Neutrophil (primary cell): Measurements from ENCODE around the gene DGLUCY.
"Not testable (repeated sequence)": the region's sequence is repeated elsewhere in the genome, so short reads cannot be mapped to it uniquely, and the experiment has no call there.

Experiments used
- H3K27ac ChIP-seq: fragments of 200-600 bp; sonication (generic); 2 replicates; pipeline ENCODE4 v1.5.1; 2016; ENCODE audit warnings: mild to moderate bottlenecking, moderate library complexity
- H3K27me3 ChIP-seq: fragments of 200-600 bp; sonication (generic); 2 replicates; pipeline ENCODE4 v1.6.0; 2016; ENCODE audit warnings: mild to moderate bottlenecking
- H3K36me3 ChIP-seq: fragments of 200-600 bp; sonication (generic); 2 replicates; pipeline ENCODE4 v1.5.1; 2017
- H3K4me1 ChIP-seq, 2 experiments: fragments of 200-600 bp in 1 of 2; sonication (generic) in 1 of 2; 1 replicate in 1 of 2; 2 replicates in 1 of 2; pipeline versions ENCODE4 v1.5.1 to v1.6.1; 2013 to 2016; ENCODE audit warnings: low read depth in 1 of 2, low read length in 1 of 2, mild to moderate bottlenecking in 1 of 2, moderate library complexity in 1 of 2; ENCODE audit not compliant: control insufficient read depth in 1 of 2, insufficient read depth in 1 of 2
- H3K4me3 ChIP-seq, 2 experiments: fragments of 200-600 bp in 1 of 2; sonication (generic) in 1 of 2; 1 replicate in 1 of 2; 2 replicates in 1 of 2; pipeline ENCODE4 v1.5.1; 2013 to 2016; ENCODE audit warnings: low read depth in 1 of 2, low read length in 1 of 2, mild to moderate bottlenecking in 1 of 2, moderate library complexity in 1 of 2
- H3K9me3 ChIP-seq: fragments of 200-600 bp; sonication (generic); 2 replicates; pipeline ENCODE4 v1.5.1; 2016
- CTCF ChIP-seq: fragments of 200-600 bp; sonication (generic); IDR thresholded peaks from 2 replicates; pipeline ENCODE4 v1.5.1; 2016; ENCODE audit warnings: antibody characterized with exemption

The DGLUCY gene

DNA sequence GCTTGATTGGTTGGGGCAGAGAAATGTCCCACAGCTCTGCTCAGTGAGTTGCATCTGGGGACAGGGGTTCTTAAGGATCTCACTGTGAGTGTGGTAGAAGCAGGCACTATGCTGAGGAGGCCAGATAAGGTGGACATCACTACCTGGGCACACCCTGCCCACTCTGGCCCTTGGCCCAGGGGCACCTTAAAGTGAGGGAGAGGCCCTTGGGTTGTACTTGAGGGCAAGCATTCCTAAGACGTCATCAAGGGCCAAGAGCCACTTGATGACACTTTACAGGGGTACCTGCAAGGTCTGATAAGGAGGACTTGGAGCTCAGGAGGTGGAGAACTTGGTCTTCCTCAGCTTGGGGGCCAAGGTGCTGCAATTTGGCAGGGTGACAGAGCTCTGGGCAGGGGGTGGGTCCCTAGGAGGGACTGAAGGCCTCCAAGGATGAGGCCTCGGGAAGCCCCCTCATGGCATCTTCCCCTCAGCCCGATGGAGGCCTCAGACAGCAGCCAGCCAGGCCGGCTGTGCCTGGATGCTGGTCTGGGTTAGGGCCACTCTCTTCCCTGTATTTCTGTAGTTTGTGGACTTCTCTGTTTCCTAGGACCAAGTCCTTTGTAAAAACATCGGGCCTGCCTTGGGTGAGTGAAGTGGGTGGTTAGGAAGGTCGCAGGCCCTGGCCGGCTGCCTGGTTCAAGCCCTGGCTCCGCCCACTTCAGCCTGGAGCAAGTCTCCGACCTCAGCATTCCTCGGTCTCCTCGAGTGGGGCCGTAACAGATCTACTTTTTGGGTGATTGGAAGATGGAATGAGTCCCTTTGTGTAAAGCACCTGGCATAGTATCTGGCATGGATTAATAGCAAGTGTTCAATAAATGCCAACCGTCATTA lies 105.9 kb downstream of the DGLUCY start:
- Histone ChIP-seq H3K4me3 (no peak overlapping the region), H3K4me1 (peaks cover 7 to 10% of the 10 kb centered on the region in 2 experiments), H3K27ac (no peak overlapping the region), H3K9me3 (no peaks in the 10 kb centered on the region), H3K27me3 (no peaks in the 10 kb centered on the region), H3K36me3 (peaks cover 92% of the 10 kb centered on the region)
- no peak for TF ChIP-seq CTCF

DNA sequence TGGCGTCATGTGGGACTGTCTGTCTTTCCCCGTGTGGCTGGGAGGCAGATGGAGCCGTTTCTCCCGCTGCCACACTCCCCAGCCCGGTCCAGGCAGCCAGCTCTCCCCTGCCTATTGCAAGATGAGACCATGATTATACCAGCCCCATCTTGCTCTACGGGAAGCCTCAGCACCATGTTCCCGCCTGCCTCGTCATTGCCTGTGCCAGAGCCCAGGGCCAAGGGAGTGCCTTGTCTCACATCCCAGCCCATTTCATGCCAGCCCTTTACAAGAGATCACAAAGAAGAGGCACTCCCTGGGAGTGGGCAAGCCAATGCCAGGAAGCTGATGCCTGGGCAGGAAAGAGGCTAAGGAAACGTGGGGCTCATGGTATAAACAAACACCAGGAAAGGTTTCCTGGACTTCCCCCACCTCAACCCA lies 106.7 kb downstream of the DGLUCY start:
- Histone ChIP-seq H3K9me3 (no peaks in the 10 kb centered on the region), H3K4me3 (no peak overlapping the region)
- no peak for TF ChIP-seq CTCF

GRCh38 chr14:91221270-91221669 lies 107.4 kb downstream of the DGLUCY start:
- Histone ChIP-seq H3K27ac (no peak overlapping the region), H3K9me3 (no peaks in the 10 kb centered on the region), H3K27me3 (no peaks in the 10 kb centered on the region), H3K36me3 (peaks cover 92% of the 10 kb centered on the region), H3K4me3 (no peak overlapping the region), H3K4me1 (peaks cover 7 to 10% of the 10 kb centered on the region in 2 experiments)
- TF ChIP-seq CTCF, result no peak

More for the DNA sequence above, 106.7 kb downstream of the DGLUCY start:
- peaks cover 92% of the 10 kb centered on the region for H3K36me3 ChIP-seq
- peak overlapping the region; percentile 20 for H3K27ac ChIP-seq
- H3K27me3 ChIP-seq, result no peaks in the 10 kb centered on the region
- peaks cover 7 to 10% of the 10 kb centered on the region in 2 experiments for H3K4me1 ChIP-seq

GRCh38 chr14:91223028-91223783 lies 109.3 kb downstream of the DGLUCY start:
- H3K27ac ChIP-seq, result peak overlapping the region; percentile 62
- H3K27me3 ChIP-seq, result no peaks in the 10 kb centered on the region
- peaks cover 90% of the 10 kb centered on the region for H3K36me3 ChIP-seq
- H3K4me1 ChIP-seq, result peaks cover 10 to 11% of the 10 kb centered on the region in 2 experiments
- H3K4me3 ChIP-seq, result no peak overlapping the region
- H3K9me3 ChIP-seq, result no peaks in the 10 kb centered on the region
- TF ChIP-seq CTCF, result no peak

DNA sequence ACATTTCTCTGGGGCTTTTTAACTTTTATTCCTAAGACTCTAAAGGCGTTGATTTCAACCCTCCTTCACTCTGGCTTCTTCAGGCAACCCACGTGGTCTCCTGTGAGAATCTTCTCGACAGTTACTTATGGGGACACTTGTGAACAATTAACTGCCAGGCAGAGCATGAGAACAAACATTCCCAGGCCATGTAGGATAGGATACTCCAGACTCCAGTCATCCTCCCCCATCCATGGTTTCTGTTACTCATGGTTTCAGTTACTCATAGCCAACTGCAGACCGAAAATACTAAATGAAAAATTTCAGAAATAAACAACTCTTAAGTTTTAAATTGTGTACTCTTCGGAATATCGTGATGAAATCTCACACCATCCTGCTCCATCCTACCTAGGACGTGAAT lies 111.2 kb downstream of the DGLUCY start:
- peaks cover 85% of the 10 kb centered on the region for H3K36me3 ChIP-seq
- TF ChIP-seq CTCF, result no peak
- H3K4me3 ChIP-seq, result no peak overlapping the region
- H3K27me3 ChIP-seq, result no peaks in the 10 kb centered on the region
- no peaks in the 10 kb centered on the region for H3K9me3 ChIP-seq
- no peak overlapping the region for H3K27ac ChIP-seq
- peaks cover 26 to 29% of the 10 kb centered on the region in 2 experiments for H3K4me1 ChIP-seq

DNA sequence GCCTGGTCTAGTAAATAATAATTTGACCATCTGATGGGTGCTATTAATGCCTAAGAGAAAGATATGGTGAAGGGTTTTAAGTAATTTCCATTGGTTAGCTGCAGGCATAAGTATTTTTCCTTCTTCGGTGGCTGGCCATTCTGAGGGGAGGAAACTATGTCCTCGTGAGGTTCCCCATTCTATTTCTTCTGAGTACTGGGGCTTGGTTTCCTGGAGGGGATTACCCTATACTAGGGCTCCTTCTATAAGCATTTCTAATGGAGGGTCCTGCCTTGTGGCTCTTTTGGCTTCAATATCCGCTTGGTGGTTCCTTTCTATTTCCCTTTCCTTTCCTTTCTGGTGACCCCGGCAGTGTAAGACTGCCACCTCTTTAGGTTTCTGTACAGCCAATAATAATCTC lies 112.5 kb downstream of the DGLUCY start:
- not testable (repeated sequence) for H3K4me3 ChIP-seq, H3K27ac ChIP-seq, H3K9me3 ChIP-seq, H3K27me3 ChIP-seq
- peaks cover 71% of the 10 kb centered on the region for H3K36me3 ChIP-seq
- peaks cover 40 to 42% of the 10 kb centered on the region in 2 experiments for H3K4me1 ChIP-seq
